RWPE1 (cell line): ENCODE results near the gene PCDHGA11.
"Not testable (repeated sequence)": the region's sequence is repeated elsewhere in the genome, so short reads cannot be mapped to it uniquely, and the experiment has no call there.

ENCODE experiments used
- CTCF ChIA-PET: fragments of 350-600 bp; sonication (Branson Sonifier 250); formaldehyde crosslinking; extraction: SDS; loops from one replicate; lab custom pipeline; 2021; lab: Yijun Ruan, JAX
- POLR2A ChIA-PET: fragments of 400-600 bp; formaldehyde crosslinking; extraction: SDS; loops from one replicate; lab custom pipeline; 2020; ENCODE audit warnings: antibody characterized with exemption; ENCODE audit not compliant: low non-redundant PET; lab: Yijun Ruan, JAX
- DNase-seq: peaks from one replicate; pipeline ENCODE4 v3.0.0; 2012; ENCODE audit warnings: low spot score
- H3K27ac ChIP-seq: fragments of 450-650 bp; 2 replicates; pipeline ENCODE4 v1.5.1; 2017
- CTCF ChIP-seq: fragments of 450-650 bp; conservative IDR thresholded peaks from 2 replicates; pipeline ENCODE4 v1.5.1; 2017; ENCODE audit warnings: low read depth, mild to moderate bottlenecking

PCDHGA11 gene

GRCh38 chr5:141382469-141383294 is 38.2 kb upstream of the PCDHGA11 start, which contains the start of gene PCDHGA7:
Gene PCDHGA7 (plus strand): TSS chr5:141382742. CDS start chr5:141382900, 158 bp downstream.
- TF ChIP-seq CTCF = peak; percentile 61
- no peak within 1 kb of the TSS for H3K27ac ChIP-seq
- ChIA-PET CTCF (interaction anchor here (0.5 to 1.3 kb wide), 5 partner anchors 14 to 185 kb away, joined by 3 to 6 read pairs (median 3); partner anchors contain the start of genes PCDHGA10 and PCDHGB1), POLR2A (no interaction called here)
- peak; percentile 43 for DNase-seq

- ChIA-PET POLR2A (interaction anchor here (0.5 kb wide), 1 partner anchor 154 kb away, joined by 4 read pairs; no protein-coding TSS in a partner anchor), CTCF (interaction anchor here (0.6 to 1.3 kb wide), 3 partner anchors 29 to 184 kb away, joined by 3 to 6 read pairs (median 3); partner anchors contain the start of genes PCDHGA10 and PCDHGB1)
- no peak overlapping the region for H3K27ac ChIP-seq
- no peak for DNase-seq
- no peak for TF ChIP-seq CTCF
These were observed 37.5 kb upstream of the PCDHGA11 start for GRCh38 chr5:141383345-141383744.

- no peak for TF ChIP-seq CTCF
- H3K27ac ChIP-seq = no peak overlapping the region
- ChIA-PET POLR2A (no interaction called here), CTCF (interaction anchor here (0.6 kb wide), 1 partner anchor 176 kb away, joined by 5 read pairs; no protein-coding TSS in a partner anchor)
- DNase-seq = no peak
These were observed 36.2 kb upstream of the PCDHGA11 start for GRCh38 chr5:141384471-141385267.

GRCh38 chr5:141387557-141388311 is 33.1 kb upstream of the PCDHGA11 start, which contains the start of gene PCDHGB4:
Gene PCDHGB4 (plus strand): TSS chr5:141387698. CDS start chr5:141387885, 187 bp downstream.
- H3K27ac ChIP-seq, DNase-seq, POLR2A ChIA-PET: not testable (repeated sequence)
- CTCF ChIA-PET = interaction anchor here (0.6 to 2.0 kb wide), 6 partner anchors 10 to 1799 kb away, joined by 3 to 9 read pairs (median 4); partner anchors contain the start of gene PCDHGB5
- peak; percentile 69 for TF ChIP-seq CTCF

- no peak for DNase-seq
- CTCF ChIA-PET = interaction anchor here (0.7 kb wide), 2 partner anchors 169 to 1439 kb away, joined by 3 to 4 read pairs; no protein-coding TSS in a partner anchor
- no peak overlapping the region for H3K27ac ChIP-seq
- POLR2A ChIA-PET = no interaction called here
- TF ChIP-seq CTCF = no peak
These were observed 32.2 kb upstream of the PCDHGA11 start for GRCh38 chr5:141388661-141389060.
